PC-9 (cell line): ENCODE data around the gene SND1.

ENCODE experiments used
- CTCF ChIP-seq: fragments of 200-600 bp; sonication (generic); conservative IDR thresholded peaks from 2 replicates; pipeline ENCODE4 v1.6.1; 2017; ENCODE audit warnings: mixed run types, antibody characterized with exemption, mild to moderate bottlenecking, moderate library complexity
- EZH2 ChIP-seq: fragments of 200-600 bp; sonication (generic); IDR thresholded peaks from 2 replicates; pipeline ENCODE4 v1.8.0; 2017; ENCODE audit warnings: antibody characterized with exemption, low read depth

- TF ChIP-seq CTCF (no peak), EZH2 (no peak)
Measured at GRCh38 chr7:127758845-127759244, 106.9 kb downstream of the SND1 start.
